SKM-1 (cell line): ENCODE data around the gene WASL.

ENCODE experiments used
- DNase-seq: peaks from one replicate; lab custom pipeline; 2025; ENCODE audit not compliant: unreplicated experiment; lab: John Stamatoyannopoulos, UW

The WASL gene

DNA sequence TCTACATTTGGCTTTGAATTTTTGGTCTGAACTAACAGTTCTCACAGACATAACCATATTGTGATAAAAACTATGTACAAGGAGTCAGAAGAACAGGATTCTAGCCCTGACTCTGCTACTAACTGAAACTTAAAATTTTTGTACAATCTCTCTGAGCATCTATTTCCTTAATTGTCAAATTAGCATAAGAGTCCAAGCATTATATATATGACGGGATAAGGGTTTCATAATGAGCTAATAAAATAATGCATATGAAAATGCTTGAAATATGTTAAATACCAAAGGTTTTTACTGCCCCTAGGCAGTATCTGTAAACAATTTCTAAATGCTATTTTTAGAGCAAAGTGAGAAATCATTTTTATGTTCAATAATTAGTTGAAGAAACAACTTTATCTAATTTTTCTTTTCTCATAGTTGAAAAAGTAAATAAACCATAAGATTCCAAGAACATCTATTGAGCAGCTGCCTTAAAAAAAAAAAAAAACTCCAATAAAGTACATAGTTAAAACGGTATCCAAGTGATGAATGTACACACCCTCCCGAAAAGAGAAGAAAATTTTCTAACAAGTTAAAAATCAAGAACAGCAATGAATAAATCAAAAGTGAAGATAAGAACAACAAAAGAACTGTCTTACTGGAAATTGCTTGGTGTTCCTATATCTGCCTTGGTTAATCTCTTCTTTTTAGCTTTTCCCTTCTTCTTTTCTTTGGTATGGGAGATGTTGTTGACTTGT is 52.7 kb downstream of the WASL start:
- DNase-seq, result no peak

- no peak for DNase-seq
Observed at GRCh38 chr7:123692471-123692877, 56.3 kb downstream of the WASL start.

GRCh38 chr7:123690550-123690949 is 58.3 kb downstream of the WASL start:
- DNase-seq, result no peak

GRCh38 chr7:123689250-123689649 is 59.6 kb downstream of the WASL start:
- no peak for DNase-seq

GRCh38 chr7:123687727-123688126 is 61.1 kb downstream of the WASL start:
- no peak for DNase-seq

GRCh38 chr7:123687161-123687560 is 61.6 kb downstream of the WASL start:
- no peak for DNase-seq

DNA sequence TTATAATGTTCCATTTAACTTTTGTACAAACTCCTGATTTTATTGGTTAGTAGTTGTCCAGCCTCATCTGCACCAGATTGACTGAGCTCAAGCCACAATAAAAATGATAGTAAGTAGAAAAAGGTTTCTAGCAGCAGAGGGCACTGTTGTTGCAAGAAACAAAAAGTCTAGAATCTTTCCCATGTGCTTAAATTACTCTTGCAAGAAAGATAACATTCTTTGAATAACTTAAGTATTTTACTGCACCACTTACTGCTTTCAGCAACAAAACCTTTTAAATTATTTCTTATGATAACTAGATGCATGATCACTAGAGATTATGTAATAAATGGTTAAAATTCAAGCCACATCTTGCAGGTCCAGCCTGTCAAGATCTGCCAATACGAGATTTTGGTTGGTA is 66.1 kb downstream of the WASL start:
- peak; percentile 10 for DNase-seq

DNA sequence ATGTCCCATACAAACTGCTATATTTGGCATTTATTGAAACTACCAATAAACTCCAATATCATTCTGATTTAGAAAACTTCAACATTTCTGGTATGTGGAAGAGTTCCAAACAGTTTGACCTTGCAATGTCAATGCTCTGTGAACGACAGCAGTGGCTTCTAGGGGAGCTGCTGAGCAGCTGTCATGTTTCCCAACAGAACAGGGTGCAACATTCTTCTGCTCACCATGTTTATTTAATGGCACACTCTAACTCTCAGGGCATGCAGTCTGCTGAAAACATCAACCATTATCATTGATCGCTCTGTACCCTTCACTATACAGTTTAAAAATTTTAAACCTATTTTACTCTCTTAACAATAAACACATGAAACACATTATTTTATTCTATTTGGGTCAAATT is 67.2 kb downstream of the WASL start:
- no peak for DNase-seq

DNA sequence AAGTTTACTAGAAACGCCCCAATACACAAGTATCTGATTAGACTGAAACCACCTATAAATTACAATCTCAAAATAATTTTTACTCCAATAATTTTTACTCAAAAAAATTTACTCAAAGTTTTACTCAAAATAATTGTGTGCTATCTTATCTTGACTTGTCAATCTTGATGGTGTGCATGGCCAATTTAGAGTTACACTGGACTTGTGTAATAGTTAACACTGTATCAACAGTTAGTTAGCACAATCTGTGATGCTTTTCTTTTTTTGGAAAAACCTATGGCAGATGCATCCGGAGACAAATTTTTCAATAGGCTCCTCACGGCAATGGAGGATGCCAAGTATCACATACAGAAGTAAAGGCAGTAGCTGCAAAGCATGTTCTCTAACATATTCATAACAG is 68.2 kb downstream of the WASL start:
- no peak for DNase-seq

- DNase-seq, result no peak
Observed at GRCh38 chr7:123679614-123680013, 69.2 kb downstream of the WASL start.

- DNase-seq, result no peak
Observed at GRCh38 chr7:123677061-123677715, 71.6 kb downstream of the WASL start.

- DNase-seq, result no peak
Observed at GRCh38 chr7:123675181-123675473, 73.7 kb downstream of the WASL start.

DNA sequence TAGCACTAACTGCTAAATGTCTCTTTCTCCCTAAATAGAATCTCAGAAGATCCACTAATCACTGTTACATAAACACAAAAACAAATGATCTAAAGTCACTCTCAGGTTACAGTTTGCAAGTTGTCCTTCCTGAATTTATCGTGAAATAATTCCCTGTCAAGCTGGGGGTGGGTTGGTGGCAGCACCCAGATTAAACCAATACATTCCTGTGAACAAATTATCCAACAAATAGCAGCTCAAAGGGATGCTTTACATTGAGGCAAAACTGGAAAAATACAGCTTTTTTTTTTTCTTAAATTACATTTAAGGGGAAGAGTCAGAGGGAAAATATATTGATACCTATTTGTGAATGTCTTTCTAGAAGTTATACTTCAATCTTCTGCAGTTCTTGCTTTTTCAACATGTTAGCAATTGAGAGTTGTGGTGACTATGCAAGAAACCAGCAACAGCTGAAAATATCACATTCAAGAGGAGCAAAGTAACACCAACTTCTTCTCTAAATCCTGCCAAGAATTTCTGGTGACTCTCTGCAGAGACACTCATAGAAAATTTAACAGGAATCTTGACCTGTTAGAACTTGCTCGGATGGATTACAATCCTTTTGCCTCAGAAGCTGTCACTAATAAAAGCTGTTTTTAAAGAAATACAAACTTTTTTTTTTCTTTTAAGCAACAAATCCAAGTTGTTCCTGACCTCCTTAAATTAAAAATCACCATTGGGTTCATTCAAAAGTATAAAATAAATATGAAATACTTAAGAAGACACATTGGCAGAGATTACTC is 74.2 kb downstream of the WASL start:
- DNase-seq, result no peak

DNA sequence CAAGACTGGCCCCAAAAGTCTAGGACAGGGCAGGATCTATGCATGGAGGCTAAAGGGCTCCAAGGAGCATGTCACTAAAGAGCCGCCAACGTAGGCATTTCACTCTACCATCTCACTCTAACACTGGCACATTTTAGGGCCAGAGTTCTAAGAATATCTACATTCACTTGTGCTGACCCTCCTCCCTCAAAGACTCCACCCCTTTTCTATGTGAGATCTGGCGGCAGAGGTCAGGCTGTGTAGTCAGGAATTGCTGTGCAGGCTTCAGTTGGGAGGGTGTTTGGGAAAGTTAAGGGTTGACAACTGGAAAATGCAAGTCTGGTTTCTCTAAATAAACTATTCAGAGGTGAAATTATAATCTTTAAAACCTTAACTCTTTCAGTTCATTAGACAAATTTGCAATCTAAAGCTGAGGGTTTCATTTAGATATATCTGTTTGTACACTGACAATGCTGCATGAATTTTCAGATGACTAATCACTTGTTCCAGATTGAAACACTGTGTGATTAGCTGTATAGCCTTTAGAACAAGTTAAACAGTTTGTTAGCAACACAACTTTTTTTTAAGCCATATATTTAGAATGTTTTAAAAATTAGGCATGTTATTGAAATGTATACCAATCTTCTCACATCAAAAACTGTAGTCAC is 74.9 kb downstream of the WASL start:
- no peak for DNase-seq

DNA sequence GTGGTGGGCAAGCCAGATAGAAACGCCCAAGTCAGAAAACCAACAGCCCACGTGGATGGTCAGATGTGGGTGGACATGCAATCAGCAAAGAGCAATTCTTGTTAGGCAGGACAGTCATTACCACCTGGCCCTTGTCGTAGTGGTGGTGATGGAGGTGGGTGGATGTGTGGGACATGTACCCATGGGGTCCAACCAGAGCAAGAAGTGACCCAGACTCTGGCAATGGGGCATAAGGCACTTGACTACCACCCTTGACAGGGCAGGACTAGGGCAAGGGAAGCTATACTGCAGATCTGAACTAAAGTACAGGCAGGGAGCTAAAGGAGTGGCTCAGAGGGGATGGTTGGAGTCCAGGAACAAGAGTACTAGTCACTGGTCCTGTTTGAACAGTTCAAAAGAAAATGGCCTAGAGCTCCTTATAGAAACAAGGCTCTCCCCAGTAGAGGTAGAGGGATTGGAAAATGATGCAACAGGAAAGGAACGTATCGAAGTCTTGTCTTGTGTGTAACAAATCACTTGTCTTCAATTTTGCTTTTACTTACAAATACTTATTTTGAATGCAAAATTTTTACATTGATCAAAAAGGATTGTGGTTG is 75.6 kb downstream of the WASL start:
- DNase-seq, result no peak

DNA sequence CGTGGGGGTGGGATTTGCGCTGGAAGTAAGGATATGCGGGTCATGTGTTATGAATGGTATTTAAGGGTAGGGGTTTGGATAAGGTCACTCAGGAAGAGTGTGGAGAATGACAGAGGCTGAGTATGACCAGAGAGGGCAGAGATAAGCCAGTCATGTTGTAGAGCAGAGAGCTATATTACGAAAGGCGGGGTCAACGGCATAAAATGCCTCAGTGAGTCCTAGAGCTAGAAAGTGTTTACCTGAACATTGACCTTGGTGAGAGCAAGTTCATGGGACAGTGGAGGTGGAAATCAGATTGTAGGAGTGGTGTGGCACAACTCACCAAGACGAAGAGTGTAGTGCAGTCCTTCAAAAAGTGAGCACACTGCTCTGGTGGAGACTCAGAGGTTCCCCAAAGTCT is 79.3 kb downstream of the WASL start:
- DNase-seq, result no peak

- DNase-seq, result no peak
Observed at GRCh38 chr7:123666492-123666891, 82.3 kb downstream of the WASL start.

- no peak for DNase-seq
Observed at GRCh38 chr7:123665896-123666295, 82.9 kb downstream of the WASL start.

DNA sequence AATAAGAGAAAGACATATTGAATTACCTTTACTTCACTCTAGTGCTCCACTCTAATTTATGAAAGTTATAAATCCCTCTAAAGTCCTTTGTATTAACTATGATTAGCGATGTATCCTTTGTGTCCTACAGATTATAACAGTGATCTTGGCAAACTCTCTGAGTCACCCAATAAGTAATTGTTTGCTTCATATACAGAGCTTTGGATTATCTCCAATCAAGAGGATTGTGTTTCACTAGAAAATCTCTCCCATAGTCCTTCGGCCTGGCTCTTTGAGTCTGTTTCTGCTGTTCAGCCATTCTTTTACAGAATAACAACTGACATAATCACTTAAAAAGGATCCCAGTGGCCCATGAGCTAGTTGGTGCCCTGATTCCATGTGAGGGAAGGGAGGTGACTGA is 83.6 kb downstream of the WASL start:
- no peak for DNase-seq

- DNase-seq, result no peak
Observed at GRCh38 chr7:123663200-123663599, 85.6 kb downstream of the WASL start.

- no peak for DNase-seq
Observed at GRCh38 chr7:123662755-123663154, 86.0 kb downstream of the WASL start.
